HFFc6 (cell line): Measurements from ENCODE around the gene CD96. TPM values are rescaled to one million over a fixed set of nuclear protein-coding genes. Genes with fewer than 3 reads are reported as not detected.
A peak's percentile ranks its signal among the peaks of the same experiment; 100 is the strongest.

Experiments used
- DNase-seq: peaks from one replicate; pipeline ENCODE4 v3.0.0-alpha.2; 2018
- H3K27ac Mint-ChIP-seq: 2 replicates; pipeline ENCODE4 v1.8.0; 2020; ENCODE audit warnings: mild to moderate bottlenecking, mixed read lengths
- H3K27me3 Mint-ChIP-seq: 2 replicates; pipeline ENCODE4 v1.8.0; 2021; ENCODE audit warnings: mild to moderate bottlenecking, moderate library complexity, mixed read lengths; ENCODE audit not compliant: insufficient read depth
- H3K36me3 Mint-ChIP-seq: 2 replicates; pipeline ENCODE4 v1.8.0; 2021; ENCODE audit warnings: low read depth, mixed read lengths
- H3K4me1 Mint-ChIP-seq: 2 replicates; pipeline ENCODE4 v1.8.0; 2020; ENCODE audit warnings: low read depth, mixed read lengths
- H3K4me3 Mint-ChIP-seq: 2 replicates; pipeline ENCODE4 v1.8.0; 2020; ENCODE audit warnings: mild to moderate bottlenecking, moderate library complexity, mixed read lengths
- H3K9me3 Mint-ChIP-seq: 2 replicates; pipeline ENCODE4 v1.8.0; 2020; ENCODE audit warnings: mild to moderate bottlenecking, mixed read lengths
- CTCF ChIP-seq: fragments of 200-600 bp; sonication (generic); IDR thresholded peaks from 2 replicates; pipeline ENCODE4 v1.5.0; 2021; ENCODE audit warnings: antibody characterized with exemption, mild to moderate bottlenecking
- total RNA-seq, 6 experiments: library from RNA; stranded (reverse); fragmentation: NEBNext Ultra II Directional; extraction: Animal tissue kit (Norgen Biotek cat#: 25700); gene quantifications; 2 replicates in 1 of 6; 3 replicates in 5 of 6; pipeline ENCODE4 v1.2.3, GENCODE V29; 2021

CD96 gene
- total RNA-seq, 6 experiments from 2014 or later: not detected

- Mint-ChIP-seq H3K4me1 (peaks cover 68% of the 10 kb centered on the region), H3K9me3 (no peaks in the 10 kb centered on the region), H3K36me3 (no peaks in the 10 kb centered on the region), H3K27ac (peak overlapping the region; percentile 84), H3K27me3 (no peaks in the 10 kb centered on the region), H3K4me3 (peak overlapping the region; percentile 69)
- peak; percentile 92 for DNase-seq
- no peak for TF ChIP-seq CTCF
Measured at GRCh38 chr3:111695636-111696117, 153.7 kb downstream of the CD96 start.

- no peaks in the 10 kb centered on the region for H3K9me3 Mint-ChIP-seq
- no peaks in the 10 kb centered on the region for H3K36me3 Mint-ChIP-seq
- H3K4me1 Mint-ChIP-seq: peaks cover 31% of the 10 kb centered on the region
- H3K27me3 Mint-ChIP-seq: no peaks in the 10 kb centered on the region
- H3K4me3 Mint-ChIP-seq: no peak overlapping the region
- no peak for TF ChIP-seq CTCF
- DNase-seq: no peak
- H3K27ac Mint-ChIP-seq: no peak overlapping the region
Measured at GRCh38 chr3:111700054-111700453, 158.1 kb downstream of the CD96 start.

GRCh38 chr3:111701292-111701906 lies 159.4 kb downstream of the CD96 start:
- DNase-seq: no peak
- H3K4me1 Mint-ChIP-seq: peaks cover 18% of the 10 kb centered on the region
- H3K4me3 Mint-ChIP-seq: no peak overlapping the region
- TF ChIP-seq CTCF: no peak
- no peaks in the 10 kb centered on the region for H3K36me3 Mint-ChIP-seq
- no peaks in the 10 kb centered on the region for H3K9me3 Mint-ChIP-seq
- H3K27ac Mint-ChIP-seq: no peak overlapping the region
- no peaks in the 10 kb centered on the region for H3K27me3 Mint-ChIP-seq

Other genes starting within 250 kb of the CD96 start
- under 1 TPM; 0.07 to 0.32 (median 0.20) TPM for gene ZBED2, start 53.1 kb downstream of the CD96 start, total RNA-seq
- 1 to 10 TPM; 1.4 to 3.9 (median 1.8) TPM for gene PLCXD2, start 132.5 kb downstream of the CD96 start, total RNA-seq